ENCODE results near the gene DHX58. TPM values are rescaled to one million over a fixed set of nuclear protein-coding genes. Genes with fewer than 3 reads are reported as not detected.

Gene DHX58
- total and polyA plus RNA-seq, 4 donors = 4.0 to 21.9 (median 12.2) TPM

- Histone ChIP-seq H3K36me3 (ENCODE audit: control insufficient read depth in 4 of 4, insufficient read depth in 3 of 4, low read depth in 1 of 4, low read length in 3 of 4) (peaks cover 10 to 36% (median 30%) of the 10 kb centered on the region in 4 donors), H3K27ac (ENCODE audit: low read depth in 1 of 2, low read length in 2 of 2) (no peak overlapping the region), H3K27me3 (ENCODE audit: control insufficient read depth in 4 of 4, insufficient read depth in 4 of 4, low read length in 3 of 4) (no peaks in the 10 kb centered on the region), H3K9ac (ENCODE audit: low read depth in 1 of 2, low read length in 2 of 2) (no peak overlapping the region), H3K4me3 (ENCODE audit: low read depth in 1 of 3, low read length in 3 of 3) (no peak overlapping the region), H3K4me1 (ENCODE audit: control insufficient read depth in 4 of 4, insufficient read depth in 4 of 4, low read length in 3 of 4) (peaks cover 6 to 27% (median 17%) of the 10 kb centered on the region in 4 donors), H3K9me3 (ENCODE audit: control insufficient read depth in 4 of 4, low read length in 3 of 4) (no peaks in the 10 kb centered on the region)
- TF ChIP-seq EGR1 (IDR thresholded peaks at IDR 0.05; ENCODE audit: low read depth in 2 of 2) = no peak
- TF ChIP-seq HNF4A (conservative IDR thresholded peaks at IDR 0.05) = no peak
- no peak for TF ChIP-seq GABPA (IDR thresholded peaks at IDR 0.05 in 1 of 2, conservative IDR thresholded peaks at IDR 0.05 in 1 of 2)
- TF ChIP-seq RAD21 (IDR thresholded peaks at IDR 0.05) = no peak
- no peak for TF ChIP-seq MAX (IDR thresholded peaks at IDR 0.05)
- no peak for TF ChIP-seq CTCF (IDR thresholded peaks at IDR 0.05; ENCODE audit: low read depth, low read length, missing input control)
- no peak for TF ChIP-seq ZBTB33 (IDR thresholded peaks at IDR 0.05)
- TF ChIP-seq RXRA (IDR thresholded peaks at IDR 0.05) = no peak
- no peak for TF ChIP-seq YY1 (IDR thresholded peaks at IDR 0.05)
- no peak for TF ChIP-seq JUND (IDR thresholded peaks at IDR 0.05)
- no peak for TF ChIP-seq HNF4G (IDR thresholded peaks at IDR 0.05)
- TF ChIP-seq NR2F2 (IDR thresholded peaks at IDR 0.05) = no peak
- no peak for TF ChIP-seq SP1 (IDR thresholded peaks at IDR 0.05)
- TF ChIP-seq TAF1 (conservative IDR thresholded peaks at IDR 0.05) = no peak
- TF ChIP-seq FOXA1 (IDR thresholded peaks at IDR 0.05) = no peak
- TF ChIP-seq REST (IDR thresholded peaks at IDR 0.05) = no peak
- no peak for TF ChIP-seq FOXA2 (IDR thresholded peaks at IDR 0.05)
- 91% methylated on average over 3 of the region's 3 CpGs for WGBS
- DNase-seq (ENCODE audit: low spot score) = no peak
These were observed 11.7 kb upstream of the DHX58 start for GRCh38 chr17:42124256-42124655.
